IPS-20b (cell line): Measurements from ENCODE around the gene SDE2.
"Not testable (repeated sequence)": the region's sequence is repeated elsewhere in the genome, so short reads cannot be mapped to it uniquely, and the experiment has no call there.

Source experiments
- H3K27ac ChIP-seq: one replicate; pipeline ENCODE4 v1.5.1; 2013; ENCODE audit warnings: low read length
- H3K27me3 ChIP-seq: 2 replicates; pipeline ENCODE4 v1.6.1; 2013; ENCODE audit warnings: mild to moderate bottlenecking, low read length, inconsistent platforms; ENCODE audit not compliant: insufficient read depth
- H3K36me3 ChIP-seq: 2 replicates; pipeline ENCODE4 v1.6.1; 2013; ENCODE audit warnings: low read depth, mild to moderate bottlenecking, inconsistent platforms, low read length, moderate library complexity; ENCODE audit not compliant: insufficient read depth
- H3K4me1 ChIP-seq: 2 replicates; pipeline ENCODE4 v1.6.1; 2013; ENCODE audit warnings: mild to moderate bottlenecking, control low read depth, inconsistent platforms, low read length, moderate library complexity; ENCODE audit not compliant: insufficient read depth
- H3K4me3 ChIP-seq: 2 replicates; pipeline ENCODE4 v1.5.1; 2013; ENCODE audit warnings: mild to moderate bottlenecking, low read length, inconsistent platforms
- H3K9ac ChIP-seq: 2 replicates; pipeline ENCODE4 v1.6.1; 2013; ENCODE audit warnings: low read depth, mild to moderate bottlenecking, inconsistent platforms, low read length, moderate library complexity
- H3K9me3 ChIP-seq: 2 replicates; pipeline ENCODE4 v1.6.1; 2013; ENCODE audit warnings: mild to moderate bottlenecking, low read depth, low read length, inconsistent platforms; ENCODE audit not compliant: insufficient read depth

Gene SDE2

GRCh38 chr1:225946803-225947202, 52.3 kb downstream of the SDE2 start:
- Histone ChIP-seq H3K36me3 (no peaks in the 10 kb centered on the region), H3K9me3 (no peaks in the 10 kb centered on the region), H3K27ac (no peak overlapping the region), H3K4me1 (peaks cover 38% of the 10 kb centered on the region), H3K9ac (no peak overlapping the region), H3K27me3 (peaks cover 70% of the 10 kb centered on the region), H3K4me3 (no peak overlapping the region)

GRCh38 chr1:225946082-225946620, 53.0 kb downstream of the SDE2 start:
- no peaks in the 10 kb centered on the region for H3K9me3 ChIP-seq
- H3K27ac ChIP-seq = no peak overlapping the region
- H3K4me1 ChIP-seq = peaks cover 38% of the 10 kb centered on the region
- peaks cover 76% of the 10 kb centered on the region for H3K27me3 ChIP-seq
- H3K36me3 ChIP-seq = no peaks in the 10 kb centered on the region
- no peak overlapping the region for H3K4me3 ChIP-seq
- no peak overlapping the region for H3K9ac ChIP-seq

- peaks cover 36% of the 10 kb centered on the region for H3K4me1 ChIP-seq
- H3K27ac ChIP-seq = no peak overlapping the region
- H3K9ac ChIP-seq = peak overlapping the region; percentile 23; the same call in 1 of the 2 replicates
These were observed 53.6 kb downstream of the SDE2 start for GRCh38 chr1:225945564-225945963.

GRCh38 chr1:225944951-225945350, 54.2 kb downstream of the SDE2 start:
- H3K27ac ChIP-seq = no peak overlapping the region
- no peaks in the 10 kb centered on the region for H3K36me3 ChIP-seq
- H3K9ac ChIP-seq = peak overlapping the region; percentile 23; the same call in 1 of the 2 replicates
- H3K4me3 ChIP-seq = no peak overlapping the region
- no peaks in the 10 kb centered on the region for H3K9me3 ChIP-seq
- peaks cover 36% of the 10 kb centered on the region for H3K4me1 ChIP-seq
- H3K27me3 ChIP-seq = peaks cover 81% of the 10 kb centered on the region

More at GRCh38 chr1:225945564-225945963, 53.6 kb downstream of the SDE2 start:
- Histone ChIP-seq H3K36me3 (no peaks in the 10 kb centered on the region), H3K4me3 (no peak overlapping the region), H3K9me3 (no peaks in the 10 kb centered on the region), H3K27me3 (peaks cover 75% of the 10 kb centered on the region)

- Histone ChIP-seq H3K27ac (no peak overlapping the region), H3K9me3 (no peaks in the 10 kb centered on the region), H3K9ac (no peak overlapping the region), H3K36me3 (no peaks in the 10 kb centered on the region), H3K4me3 (no peak overlapping the region), H3K4me1 (peaks cover 35% of the 10 kb centered on the region), H3K27me3 (peaks cover 82% of the 10 kb centered on the region)
These were observed 54.8 kb downstream of the SDE2 start for GRCh38 chr1:225944387-225944786.

- H3K4me3 ChIP-seq = no peak overlapping the region
- H3K27ac ChIP-seq = no peak overlapping the region
- H3K9me3 ChIP-seq = no peaks in the 10 kb centered on the region
- H3K4me1 ChIP-seq = peaks cover 27% of the 10 kb centered on the region
- no peaks in the 10 kb centered on the region for H3K36me3 ChIP-seq
- peaks cover 74% of the 10 kb centered on the region for H3K27me3 ChIP-seq
- no peak overlapping the region for H3K9ac ChIP-seq
These were observed 55.6 kb downstream of the SDE2 start for GRCh38 chr1:225943582-225943981.

GRCh38 chr1:225942574-225942973, 56.6 kb downstream of the SDE2 start:
- Histone ChIP-seq H3K4me1 (peaks cover 26% of the 10 kb centered on the region), H3K27me3 (peaks cover 64% of the 10 kb centered on the region), H3K36me3 (no peaks in the 10 kb centered on the region), H3K27ac (no peak overlapping the region), H3K9me3 (no peaks in the 10 kb centered on the region), H3K9ac (no peak overlapping the region), H3K4me3 (no peak overlapping the region)

GRCh38 chr1:225941942-225942222, 57.3 kb downstream of the SDE2 start:
- peaks cover 20% of the 10 kb centered on the region for H3K4me1 ChIP-seq
- no peaks in the 10 kb centered on the region for H3K36me3 ChIP-seq
- peak overlapping the region; percentile 21; the same call in 1 of the 2 replicates for H3K9ac ChIP-seq
- H3K4me3 ChIP-seq = no peak overlapping the region
- H3K9me3 ChIP-seq = no peaks in the 10 kb centered on the region
- peaks cover 58% of the 10 kb centered on the region for H3K27me3 ChIP-seq
- no peak overlapping the region for H3K27ac ChIP-seq

GRCh38 chr1:225941187-225941941, 57.8 kb downstream of the SDE2 start, which contains the start of gene LEFTY2:
TSS of gene LEFTY2 (minus strand) at chr1:225941220. CDS start at chr1:225941140, 80 bp downstream.
- H3K9me3 ChIP-seq = no peaks in the 10 kb centered on the region
- H3K4me3 ChIP-seq = no peak within 1 kb of the TSS
- H3K9ac ChIP-seq = peak within 1 kb of the TSS; percentile 21; the same call in 1 of the 2 replicates
- no peaks in the 10 kb centered on the region for H3K36me3 ChIP-seq
- H3K4me1 ChIP-seq = peaks cover 17% of the 10 kb centered on the region
- H3K27ac ChIP-seq = no peak within 1 kb of the TSS
- H3K27me3 ChIP-seq = peaks cover 53% of the 10 kb centered on the region

GRCh38 chr1:225940385-225941151, 58.6 kb downstream of the SDE2 start:
- H3K27ac ChIP-seq = no peak overlapping the region
- no peak overlapping the region for H3K9ac ChIP-seq
- H3K4me1 ChIP-seq = peaks cover 10% of the 10 kb centered on the region
- H3K36me3 ChIP-seq = no peaks in the 10 kb centered on the region
- H3K27me3 ChIP-seq = peaks cover 46% of the 10 kb centered on the region
- no peak overlapping the region for H3K4me3 ChIP-seq
- no peaks in the 10 kb centered on the region for H3K9me3 ChIP-seq

GRCh38 chr1:225939939-225940310, 59.2 kb downstream of the SDE2 start:
- H3K27me3 ChIP-seq = peaks cover 41% of the 10 kb centered on the region
- not testable (repeated sequence) for H3K36me3 ChIP-seq, H3K4me3 ChIP-seq, H3K9ac ChIP-seq, H3K4me1 ChIP-seq, H3K9me3 ChIP-seq, H3K27ac ChIP-seq
